Osteoblast (primary cell): ENCODE measurements around the gene EFCAB9. TPM values are rescaled to one million over a fixed set of nuclear protein-coding genes. Genes with fewer than 3 reads are reported as not detected.
"Not testable (repeated sequence)": the region's sequence is repeated elsewhere in the genome, so short reads cannot be mapped to it uniquely, and the experiment has no call there.

Experiments used
- DNase-seq: peaks from one replicate; pipeline ENCODE4 v3.0.0; 2011; ENCODE audit warnings: low spot score, mixed read lengths; ENCODE audit not compliant: insufficient read length; ENCODE audit errors: missing footprints
- H2AFZ ChIP-seq: 2 replicates; pipeline ENCODE4 v1.6.0; 2011; ENCODE audit warnings: mild to moderate bottlenecking, low read length
- H3K27ac ChIP-seq: 2 replicates; pipeline ENCODE4 v1.5.1; 2011; ENCODE audit warnings: mild to moderate bottlenecking, low read depth, low read length, moderate library complexity
- H3K27me3 ChIP-seq: 2 replicates; pipeline ENCODE4 v1.6.0; 2012; ENCODE audit warnings: mild to moderate bottlenecking, control low read depth, inconsistent platforms, low read length, moderate library complexity; ENCODE audit not compliant: insufficient read depth
- H3K36me3 ChIP-seq: 2 replicates; pipeline ENCODE4 v1.5.1; 2011; ENCODE audit warnings: mild to moderate bottlenecking, low read length, control low read depth, moderate library complexity; ENCODE audit not compliant: insufficient read depth
- H3K4me1 ChIP-seq: 2 replicates; pipeline ENCODE4 v1.5.1; 2011; ENCODE audit warnings: mild to moderate bottlenecking, low read length, control low read depth, moderate library complexity; ENCODE audit not compliant: insufficient read depth
- H3K4me2 ChIP-seq: 2 replicates; pipeline ENCODE4 v1.6.0; 2011; ENCODE audit warnings: mild to moderate bottlenecking, low read length; ENCODE audit not compliant: insufficient read depth
- H3K4me3 ChIP-seq: fragments of 200-600 bp; sonication (generic); 3 replicates; pipeline ENCODE4 v1.5.1; 2012; ENCODE audit warnings: mild to moderate bottlenecking, low read length, inconsistent platforms; ENCODE audit not compliant: insufficient read depth
- H3K79me2 ChIP-seq: 2 replicates; pipeline ENCODE4 v1.6.0; 2012; ENCODE audit warnings: mild to moderate bottlenecking, low read length, control low read depth, inconsistent platforms; ENCODE audit not compliant: insufficient read depth
- H3K9me3 ChIP-seq: 2 replicates; pipeline ENCODE4 v1.5.1; 2011; ENCODE audit warnings: low read depth, low read length, control low read depth
- H4K20me1 ChIP-seq: 2 replicates; pipeline ENCODE4 v1.6.0; 2012; ENCODE audit warnings: mild to moderate bottlenecking, low read length, control low read depth; ENCODE audit not compliant: insufficient read depth
- total RNA-seq: library from RNA; depleted of rRNA; stranded (reverse); fragments of >200 nt; gene quantifications from 2 replicates; pipeline ENCODE4 v1.2.3, GENCODE V29; 2012
- TF ChIP-seq, protein P1 (sequence below): IDR thresholded peaks from 2 replicates; pipeline ENCODE4 v1.5.1; 2011; ENCODE audit warnings: mild to moderate bottlenecking, low read depth, low read length, moderate library complexity; ENCODE audit errors: extremely low read depth

Gene EFCAB9
- total RNA-seq, 1 donor, result not detected

- Histone ChIP-seq H3K79me2 (no peaks in the 10 kb centered on the region), H3K36me3 (no peaks in the 10 kb centered on the region), H3K9me3 (no peaks in the 10 kb centered on the region), H4K20me1 (no peaks in the 10 kb centered on the region), H3K27me3 (no peaks in the 10 kb centered on the region), H2AFZ (no peak overlapping the region), H3K4me1 (no peaks in the 10 kb centered on the region), H3K4me3 (no peak overlapping the region), H3K27ac (no peak overlapping the region), H3K4me2 (no peak overlapping the region)
- DNase-seq, result no peak
- TF ChIP-seq, protein P1, sequence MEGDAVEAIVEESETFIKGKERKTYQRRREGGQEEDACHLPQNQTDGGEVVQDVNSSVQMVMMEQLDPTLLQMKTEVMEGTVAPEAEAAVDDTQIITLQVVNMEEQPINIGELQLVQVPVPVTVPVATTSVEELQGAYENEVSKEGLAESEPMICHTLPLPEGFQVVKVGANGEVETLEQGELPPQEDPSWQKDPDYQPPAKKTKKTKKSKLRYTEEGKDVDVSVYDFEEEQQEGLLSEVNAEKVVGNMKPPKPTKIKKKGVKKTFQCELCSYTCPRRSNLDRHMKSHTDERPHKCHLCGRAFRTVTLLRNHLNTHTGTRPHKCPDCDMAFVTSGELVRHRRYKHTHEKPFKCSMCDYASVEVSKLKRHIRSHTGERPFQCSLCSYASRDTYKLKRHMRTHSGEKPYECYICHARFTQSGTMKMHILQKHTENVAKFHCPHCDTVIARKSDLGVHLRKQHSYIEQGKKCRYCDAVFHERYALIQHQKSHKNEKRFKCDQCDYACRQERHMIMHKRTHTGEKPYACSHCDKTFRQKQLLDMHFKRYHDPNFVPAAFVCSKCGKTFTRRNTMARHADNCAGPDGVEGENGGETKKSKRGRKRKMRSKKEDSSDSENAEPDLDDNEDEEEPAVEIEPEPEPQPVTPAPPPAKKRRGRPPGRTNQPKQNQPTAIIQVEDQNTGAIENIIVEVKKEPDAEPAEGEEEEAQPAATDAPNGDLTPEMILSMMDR, result no peak
Observed at GRCh38 chr5:172194985-172195774, 1.2 kb downstream of the EFCAB9 start.

- not testable (repeated sequence) for H3K79me2 ChIP-seq, DNase-seq, H3K4me1 ChIP-seq, H2AFZ ChIP-seq, H3K27ac ChIP-seq, H3K27me3 ChIP-seq, H3K4me3 ChIP-seq, H4K20me1 ChIP-seq, H3K4me2 ChIP-seq, H3K36me3 ChIP-seq, H3K9me3 ChIP-seq
Observed at GRCh38 chr5:172197775-172198174, 3.8 kb downstream of the EFCAB9 start.

DNA sequence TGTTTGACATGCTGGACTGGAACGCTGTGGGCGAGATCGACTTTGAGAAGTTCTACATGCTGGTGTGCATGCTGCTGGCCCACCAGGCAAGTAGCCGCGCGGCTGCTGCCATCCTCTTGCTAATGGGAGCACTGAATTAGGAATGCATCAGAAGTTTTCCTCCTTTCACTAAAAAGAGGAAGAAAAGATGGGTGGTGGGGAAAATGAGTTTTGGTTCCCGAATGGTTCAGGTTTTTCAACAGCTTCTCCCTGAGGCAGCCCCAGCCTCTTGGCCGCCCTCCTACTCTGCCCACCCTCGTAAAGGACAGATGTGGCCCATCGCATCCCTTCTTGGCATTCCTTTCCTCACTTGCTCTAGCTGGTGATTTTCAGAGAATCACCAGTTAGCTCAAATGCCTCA is 5.5 kb downstream of the EFCAB9 start:
- no peak overlapping the region for H3K27ac ChIP-seq
- no peak overlapping the region for H3K4me3 ChIP-seq
- H4K20me1 ChIP-seq, result no peaks in the 10 kb centered on the region
- DNase-seq, result no peak
- TF ChIP-seq, protein P1, result no peak
- H3K27me3 ChIP-seq, result no peaks in the 10 kb centered on the region
- no peaks in the 10 kb centered on the region for H3K4me1 ChIP-seq
- H3K79me2 ChIP-seq, result no peaks in the 10 kb centered on the region
- H2AFZ ChIP-seq, result no peak overlapping the region
- H3K9me3 ChIP-seq, result no peaks in the 10 kb centered on the region
- H3K36me3 ChIP-seq, result no peaks in the 10 kb centered on the region
- H3K4me2 ChIP-seq, result no peak overlapping the region

DNA sequence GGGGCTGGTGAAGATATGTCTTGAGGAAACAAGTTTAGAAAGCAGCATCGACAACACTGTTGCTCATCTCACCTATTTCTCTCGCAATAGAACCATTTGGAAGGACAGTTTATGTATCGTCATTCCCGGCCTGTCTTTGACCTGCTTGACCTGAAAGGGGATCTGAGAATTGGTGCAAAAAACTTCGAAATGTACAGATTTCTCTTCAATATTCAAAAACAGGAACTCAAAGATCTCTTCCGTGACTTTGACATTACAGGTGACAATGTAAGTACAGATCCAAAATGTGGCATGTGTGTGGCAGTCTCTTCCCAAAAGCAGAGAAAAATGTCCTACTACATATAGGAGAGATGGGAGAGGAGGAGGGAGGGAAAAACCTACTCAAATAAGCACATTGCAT is 6.5 kb downstream of the EFCAB9 start:
- H3K27ac ChIP-seq, result no peak overlapping the region
- no peaks in the 10 kb centered on the region for H3K9me3 ChIP-seq
- H3K4me1 ChIP-seq, result no peaks in the 10 kb centered on the region
- TF ChIP-seq, protein P1, result no peak
- H3K4me3 ChIP-seq, result no peak overlapping the region
- no peak overlapping the region for H2AFZ ChIP-seq
- H3K4me2 ChIP-seq, result no peak overlapping the region
- no peaks in the 10 kb centered on the region for H3K36me3 ChIP-seq
- H3K27me3 ChIP-seq, result no peaks in the 10 kb centered on the region
- no peak for DNase-seq
- H4K20me1 ChIP-seq, result no peaks in the 10 kb centered on the region
- H3K79me2 ChIP-seq, result no peaks in the 10 kb centered on the region

DNA sequence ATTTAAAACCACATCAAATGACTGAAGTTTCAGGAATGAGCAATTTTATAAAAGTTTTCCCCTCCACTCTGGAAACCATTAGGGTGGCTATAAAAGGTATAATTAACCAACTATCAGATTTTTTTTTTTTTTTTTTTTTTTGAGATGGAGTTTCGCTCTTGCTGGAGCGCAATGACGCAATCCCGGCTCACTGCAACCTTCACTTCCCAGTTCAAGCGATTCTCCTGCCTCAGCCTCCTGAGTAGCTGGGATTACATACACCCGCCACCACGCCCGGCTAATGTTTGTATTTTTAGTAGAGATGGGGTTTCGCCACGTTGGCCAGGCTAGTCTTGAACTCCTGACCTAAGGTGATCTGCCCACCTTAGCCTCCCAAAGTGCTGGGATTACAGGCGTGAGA is 12.0 kb downstream of the EFCAB9 start:
- not testable (repeated sequence) for H3K36me3 ChIP-seq

More for the DNA sequence above, 12.0 kb downstream of the EFCAB9 start:
- not testable (repeated sequence) for H3K79me2 ChIP-seq, H3K9me3 ChIP-seq, H3K27me3 ChIP-seq, H3K4me1 ChIP-seq, H3K4me3 ChIP-seq, DNase-seq, H2AFZ ChIP-seq, H3K4me2 ChIP-seq, H4K20me1 ChIP-seq, H3K27ac ChIP-seq
